OCI-LY7 (cell line): ENCODE measurements around the gene OLFML3. TPM values are rescaled to one million over a fixed set of nuclear protein-coding genes. Genes with fewer than 3 reads are reported as not detected.

Experiments used
- BruUV-seq: library from RNA; stranded (reverse); fragments of 400-500 nt; replicated peaks from 2 replicates; lab custom pipeline; 2021; lab: Mats Ljungman, UMichigan
- CTCF ChIA-PET: fragments of 300-600 bp; sonication (Branson Sonifier 250); formaldehyde crosslinking; loops from one replicate; lab custom pipeline; 2022; ENCODE audit warnings: antibody characterized with exemption; ENCODE audit not compliant: unreplicated experiment; lab: Charles Lee
- POLR2A ChIA-PET: fragments of 300-600 bp; sonication (Branson Sonifier 250); formaldehyde crosslinking; loops from one replicate; lab custom pipeline; 2022; ENCODE audit warnings: antibody characterized with exemption; lab: Charles Lee
- DNase-seq: peaks from one replicate; pipeline ENCODE4 v3.0.0-alpha.2; 2015; ENCODE audit warnings: low spot score
- H2AFZ ChIP-seq: fragments of 200-600 bp; sonication (generic), shearing (Covaris generic); 2 replicates; pipeline ENCODE4 v1.6.1; 2014; ENCODE audit warnings: mild to moderate bottlenecking, antibody characterized with exemption, low read length, moderate library complexity
- H3K27ac ChIP-seq: fragments of 200-600 bp; sonication (generic); 2 replicates; pipeline ENCODE4 v1.5.1; 2014; ENCODE audit warnings: mixed run types, low read depth, mild to moderate bottlenecking, moderate library complexity, low read length, inconsistent platforms; ENCODE audit not compliant: poor library complexity, severe bottlenecking
- H3K36me3 ChIP-seq: fragments of 200-600 bp; sonication (generic); 2 replicates; pipeline ENCODE4 v1.6.1; 2014; ENCODE audit warnings: mild to moderate bottlenecking, antibody characterized with exemption, low read length, moderate library complexity, mixed read lengths; ENCODE audit not compliant: insufficient read depth
- H3K4me1 ChIP-seq: fragments of 200-600 bp; sonication (generic); 2 replicates; pipeline ENCODE4 v1.5.1; 2014; ENCODE audit warnings: mild to moderate bottlenecking, low read length; ENCODE audit not compliant: insufficient read depth, poor library complexity, severe bottlenecking
- H3K4me2 ChIP-seq: fragments of 200-600 bp; sonication (generic); 2 replicates; pipeline ENCODE4 v1.6.1; 2014; ENCODE audit warnings: mild to moderate bottlenecking, low read length
- H3K4me3 ChIP-seq: fragments of 200-600 bp; sonication (generic); 2 replicates; pipeline ENCODE4 v1.5.1; 2014; ENCODE audit warnings: mild to moderate bottlenecking, low read depth, low read length; ENCODE audit not compliant: poor library complexity, severe bottlenecking
- H3K79me2 ChIP-seq: fragments of 200-600 bp; sonication (generic); 2 replicates; pipeline ENCODE4 v1.6.1; 2016; ENCODE audit warnings: low read depth, mild to moderate bottlenecking, low read length, moderate library complexity, mixed read lengths; ENCODE audit not compliant: insufficient read depth
- H3K9me2 ChIP-seq: fragments of 200-600 bp; sonication (generic); 2 replicates; pipeline ENCODE4 v1.6.1; 2016; ENCODE audit warnings: mild to moderate bottlenecking, low read length, mixed read lengths; ENCODE audit not compliant: insufficient read depth
- H3K9me3 ChIP-seq: fragments of 200-600 bp; sonication (generic); 2 replicates; pipeline ENCODE4 v1.6.1; 2014; ENCODE audit warnings: mild to moderate bottlenecking, mixed run types, low read length, mixed read lengths
- H4K20me1 ChIP-seq: fragments of 200-600 bp; sonication (generic); 2 replicates; pipeline ENCODE4 v1.6.1; 2014; ENCODE audit warnings: mild to moderate bottlenecking, antibody characterized with exemption, low read length, moderate library complexity, mixed read lengths; ENCODE audit not compliant: insufficient read depth
- EZH2phosphoT487 ChIP-seq: fragments of 200-600 bp; sonication (generic); IDR thresholded peaks from 2 replicates; pipeline ENCODE4 v1.6.1; 2018; ENCODE audit warnings: low read depth, borderline replicate concordance, mild to moderate bottlenecking, mixed run types, antibody characterized with exemption, low read length, moderate library complexity, mixed read lengths
- intact Hi-C: fragments of 100-400 bp; cut with micrococcal nuclease; formaldehyde crosslinking; loops from one replicate; pipeline ENCODE4 v1.10.0; 2022; ENCODE audit not compliant: unreplicated experiment
- total RNA-seq, 2 experiments: library from RNA; depleted of rRNA in 1 of 2; stranded (reverse); fragments of >200 nt in 1 of 2; shearing (Covaris generic) in 1 of 2; gene quantifications; 2 replicates each; pipeline ENCODE4 v1.2.3, GENCODE V29; 2014 to 2022
- TF ChIP-seq, protein P1 (sequence below): fragments of 200-600 bp; sonication (generic); conservative IDR thresholded peaks from 2 replicates; pipeline ENCODE4 v1.5.1; 2014; ENCODE audit warnings: mild to moderate bottlenecking, antibody characterized with exemption, low read length, moderate library complexity, mixed read lengths

The OLFML3 gene
- total RNA-seq, 2 experiments from 2014 or later, result 0.34 to 0.44 TPM

DNA sequence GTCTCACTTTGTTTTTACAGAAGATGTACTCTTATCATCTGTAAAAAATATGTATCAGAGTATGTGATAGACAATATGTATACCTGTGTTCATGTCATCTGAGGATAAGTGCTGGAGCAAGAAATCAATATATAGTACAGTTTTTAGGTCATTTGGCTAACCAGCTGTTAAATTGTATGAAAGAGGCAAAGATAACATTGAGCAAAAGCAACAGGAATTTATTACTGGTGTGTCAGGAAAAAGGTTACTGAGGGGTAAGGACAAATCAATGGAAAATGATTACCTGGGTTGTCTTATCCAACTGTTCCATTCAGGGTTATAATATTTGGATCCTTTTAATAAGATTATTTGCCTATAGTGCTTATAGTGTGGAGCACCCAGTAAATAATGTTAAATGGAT, 45.3 kb upstream of the OLFML3 start:
- H3K4me2 ChIP-seq, result no peak overlapping the region
- peaks cover 69% of the 10 kb centered on the region for H3K4me1 ChIP-seq
- no TSS peak for BruUV-seq
- POLR2A ChIA-PET, result interaction anchor here (1.2 to 2.2 kb wide), 6 partner anchors 12 to 74 kb away, joined by 4 to 17 read pairs (median 5); no protein-coding TSS in a partner anchor
- no peak overlapping the region for H3K27ac ChIP-seq
- no peak overlapping the region for H2AFZ ChIP-seq
- TF ChIP-seq, protein P1, sequence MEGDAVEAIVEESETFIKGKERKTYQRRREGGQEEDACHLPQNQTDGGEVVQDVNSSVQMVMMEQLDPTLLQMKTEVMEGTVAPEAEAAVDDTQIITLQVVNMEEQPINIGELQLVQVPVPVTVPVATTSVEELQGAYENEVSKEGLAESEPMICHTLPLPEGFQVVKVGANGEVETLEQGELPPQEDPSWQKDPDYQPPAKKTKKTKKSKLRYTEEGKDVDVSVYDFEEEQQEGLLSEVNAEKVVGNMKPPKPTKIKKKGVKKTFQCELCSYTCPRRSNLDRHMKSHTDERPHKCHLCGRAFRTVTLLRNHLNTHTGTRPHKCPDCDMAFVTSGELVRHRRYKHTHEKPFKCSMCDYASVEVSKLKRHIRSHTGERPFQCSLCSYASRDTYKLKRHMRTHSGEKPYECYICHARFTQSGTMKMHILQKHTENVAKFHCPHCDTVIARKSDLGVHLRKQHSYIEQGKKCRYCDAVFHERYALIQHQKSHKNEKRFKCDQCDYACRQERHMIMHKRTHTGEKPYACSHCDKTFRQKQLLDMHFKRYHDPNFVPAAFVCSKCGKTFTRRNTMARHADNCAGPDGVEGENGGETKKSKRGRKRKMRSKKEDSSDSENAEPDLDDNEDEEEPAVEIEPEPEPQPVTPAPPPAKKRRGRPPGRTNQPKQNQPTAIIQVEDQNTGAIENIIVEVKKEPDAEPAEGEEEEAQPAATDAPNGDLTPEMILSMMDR, result no peak
- no peak for TF ChIP-seq EZH2phosphoT487
- H4K20me1 ChIP-seq, result peaks cover 27% of the 10 kb centered on the region
- H3K9me2 ChIP-seq, result no peaks in the 10 kb centered on the region
- no peak for DNase-seq
- CTCF ChIA-PET, result no interaction called here
- peaks cover 93% of the 10 kb centered on the region for H3K79me2 ChIP-seq
- intact Hi-C loops, result no loop called here
- no peaks in the 10 kb centered on the region; the same call in 1 of the 2 replicates for H3K9me3 ChIP-seq
- no peak overlapping the region for H3K4me3 ChIP-seq
- peaks cover 16% of the 10 kb centered on the region for H3K36me3 ChIP-seq

DNA sequence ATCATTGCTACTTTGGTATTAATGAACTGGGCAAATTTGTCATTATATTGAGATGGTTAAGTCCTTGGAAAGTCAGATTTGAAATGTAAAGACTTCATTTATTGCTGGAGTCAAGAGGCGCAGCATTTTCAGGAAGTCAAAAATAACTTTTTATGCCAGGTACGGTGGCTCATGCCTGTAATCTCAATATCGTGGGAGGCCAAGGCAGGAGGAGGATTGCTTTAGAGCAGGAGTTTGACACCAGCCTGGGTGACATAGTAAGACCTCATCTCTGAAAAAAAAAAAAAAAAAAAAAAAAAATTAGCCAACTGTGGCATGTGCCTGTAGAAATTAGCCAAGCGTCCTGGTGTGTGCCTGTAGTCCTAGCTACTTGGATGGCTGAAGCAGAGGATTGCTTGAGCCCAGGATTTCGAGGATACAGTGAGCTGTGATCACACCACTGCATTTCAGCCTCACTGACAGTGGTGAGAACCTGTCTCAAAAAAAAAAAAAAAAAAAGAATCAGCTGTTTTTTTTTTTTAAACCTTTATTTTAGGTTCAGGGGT, 44.7 kb upstream of the OLFML3 start:
- CTCF ChIA-PET, result no interaction called here
- H2AFZ ChIP-seq, result no peak overlapping the region
- TF ChIP-seq, protein P1, result no peak
- TF ChIP-seq EZH2phosphoT487, result no peak
- H4K20me1 ChIP-seq, result peaks cover 27% of the 10 kb centered on the region
- no peaks in the 10 kb centered on the region for H3K9me2 ChIP-seq
- no peak for DNase-seq
- POLR2A ChIA-PET, result interaction anchor here (0.6 to 2.2 kb wide), 9 partner anchors 10 to 443 kb away, joined by 3 to 17 read pairs (median 4); no protein-coding TSS in a partner anchor
- intact Hi-C loops, result no loop called here
- no peak overlapping the region for H3K4me3 ChIP-seq
- H3K27ac ChIP-seq, result no peak overlapping the region
- H3K79me2 ChIP-seq, result peaks cover 99% of the 10 kb centered on the region
- no peaks in the 10 kb centered on the region; the same call in 1 of the 2 replicates for H3K9me3 ChIP-seq
- H3K4me2 ChIP-seq, result no peak overlapping the region
- peaks cover 16% of the 10 kb centered on the region for H3K36me3 ChIP-seq
- H3K4me1 ChIP-seq, result peaks cover 75% of the 10 kb centered on the region
- BruUV-seq, result no TSS peak

DNA sequence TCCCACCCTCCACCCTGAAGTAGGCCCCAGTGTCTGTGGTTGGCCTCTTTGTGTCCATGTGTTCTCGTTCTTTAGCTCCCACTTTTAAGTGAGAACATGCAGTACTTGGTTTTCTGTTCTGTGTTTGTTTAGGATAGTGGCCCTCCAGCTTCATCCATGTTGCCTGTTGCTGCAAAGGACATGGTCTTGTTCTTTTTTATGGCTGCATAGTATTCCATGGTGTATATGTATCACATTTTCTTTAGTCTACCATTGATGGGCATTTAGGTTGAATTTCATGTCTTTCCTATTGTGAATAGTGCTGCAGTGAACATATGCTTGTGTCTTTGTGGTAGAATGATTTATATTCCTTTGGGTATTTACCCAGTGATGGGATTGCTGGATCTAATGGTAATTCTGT, 44.1 kb upstream of the OLFML3 start:
- no peak for TF ChIP-seq EZH2phosphoT487
- no peaks in the 10 kb centered on the region for H3K9me2 ChIP-seq
- H3K9me3 ChIP-seq, result no peaks in the 10 kb centered on the region; the same call in 1 of the 2 replicates
- intact Hi-C loops, result no loop called here
- H3K4me3 ChIP-seq, result no peak overlapping the region
- H3K4me1 ChIP-seq, result peaks cover 81% of the 10 kb centered on the region
- peaks cover 16% of the 10 kb centered on the region for H3K36me3 ChIP-seq
- no peak overlapping the region for H2AFZ ChIP-seq
- CTCF ChIA-PET, result no interaction called here
- POLR2A ChIA-PET, result interaction anchor here (0.6 to 1.3 kb wide), 8 partner anchors 10 to 442 kb away, joined by 3 to 9 read pairs (median 4); no protein-coding TSS in a partner anchor
- DNase-seq, result no peak
- H3K79me2 ChIP-seq, result peaks cover 100% of the 10 kb centered on the region
- H3K27ac ChIP-seq, result no peak overlapping the region
- no TSS peak for BruUV-seq
- peaks cover 26% of the 10 kb centered on the region for H4K20me1 ChIP-seq
- H3K4me2 ChIP-seq, result no peak overlapping the region
